Stimulated activated effector memory CD8-positive, alpha-beta T cell treated with anti-CD3 and anti-CD28 coated beads, Interleukin-12 subunit alpha, Interleukin-12 subunit beta, amount 100 ng/mL, for 72 hours (primary cell): ENCODE results near the gene CRYBA2.

Experiments
- ATAC-seq: fragments of 150-1000 bp; cut with Tn5 transposase; 2 replicates; pipeline ENCODE4 v1.10.0; 2021
- DNase-seq, 2 donors: peaks; one replicate each; pipeline ENCODE4 v3.0.0; 2021 to 2022; ENCODE audit warnings: low spot score in 2 of 2
- H3K27ac Mint-ChIP-seq: one replicate; pipeline ENCODE4 v1.8.0; 2022; ENCODE audit warnings: mild to moderate bottlenecking, mixed read lengths
- H3K36me3 Mint-ChIP-seq: one replicate; pipeline ENCODE4 v1.8.0; 2022; ENCODE audit warnings: mild to moderate bottlenecking, mixed read lengths
- H3K4me1 Mint-ChIP-seq: one replicate; pipeline ENCODE4 v1.8.0; 2022; ENCODE audit warnings: mixed read lengths
- H3K4me3 Mint-ChIP-seq: one replicate; pipeline ENCODE4 v1.8.0; 2022; ENCODE audit warnings: mild to moderate bottlenecking, mixed read lengths
- H3K9me3 Mint-ChIP-seq: one replicate; pipeline ENCODE4 v1.8.0; 2022; ENCODE audit warnings: mixed read lengths

CRYBA2 gene

DNA sequence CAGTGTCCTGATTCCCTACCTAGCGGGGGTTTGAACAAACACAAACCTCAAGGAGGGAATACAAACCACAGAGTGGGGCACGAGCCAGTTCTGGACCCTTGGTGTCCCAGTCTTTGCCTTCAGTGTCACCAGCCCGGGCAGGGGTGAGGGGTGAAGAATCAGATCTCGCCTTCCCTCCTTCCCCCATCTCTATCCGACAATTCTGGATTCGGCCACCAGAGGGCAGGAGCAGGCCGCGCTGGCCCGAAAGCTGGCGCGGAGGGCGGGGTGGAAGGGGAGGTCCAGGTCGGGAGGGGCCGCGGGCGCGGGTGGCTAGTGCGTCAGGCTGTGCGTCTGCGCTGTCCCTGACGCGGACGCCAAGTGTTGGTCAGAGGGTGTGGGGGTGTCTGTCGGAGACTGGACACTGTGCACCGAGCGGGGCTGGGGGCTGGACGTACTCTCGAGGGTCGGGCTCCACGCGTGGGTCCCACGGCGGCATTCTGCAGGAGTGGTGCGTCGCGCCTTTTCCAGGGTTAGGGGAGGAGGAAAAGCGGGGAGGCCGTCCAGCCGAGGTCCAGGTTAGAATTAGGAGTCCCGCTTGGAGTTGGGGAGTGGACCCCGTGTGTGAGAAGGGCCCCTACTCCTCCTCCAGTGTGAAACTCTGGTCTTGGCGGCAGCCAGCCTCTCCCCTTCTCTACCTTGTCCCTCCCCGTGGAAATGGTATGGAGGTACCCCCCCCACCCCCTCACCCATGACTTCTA, 2.9 kb upstream of the CRYBA2 start:
- H3K4me3 Mint-ChIP-seq: peak overlapping the region; percentile 45
- no peaks in the 10 kb centered on the region for H3K36me3 Mint-ChIP-seq
- peak; percentile 71 for ATAC-seq
- H3K9me3 Mint-ChIP-seq: no peaks in the 10 kb centered on the region
- no peak overlapping the region for H3K27ac Mint-ChIP-seq
- peaks cover 6% of the 10 kb centered on the region for H3K4me1 Mint-ChIP-seq
- peak; percentile 87 to 94 for DNase-seq

DNA sequence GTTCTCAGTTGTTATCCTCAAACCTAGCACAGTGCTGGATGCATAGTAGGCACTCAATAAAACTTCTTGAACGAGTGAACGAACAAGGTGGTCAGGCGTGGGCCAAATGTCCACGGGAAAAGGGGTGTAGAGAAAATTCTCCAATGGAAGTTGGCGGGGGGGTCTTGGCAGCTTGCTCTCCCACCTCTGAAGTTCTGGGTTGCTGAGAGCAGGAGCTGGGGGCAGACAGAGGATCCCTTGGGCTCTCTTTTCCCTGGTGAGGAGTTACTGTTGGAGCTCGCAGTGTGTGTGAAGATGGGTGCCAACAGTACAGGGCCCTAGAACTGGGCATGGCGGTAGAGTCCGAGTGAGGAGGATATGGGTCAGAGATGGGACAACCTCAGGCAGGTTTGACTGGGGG, 2.3 kb upstream of the CRYBA2 start:
- no peaks in the 10 kb centered on the region for H3K9me3 Mint-ChIP-seq
- DNase-seq (no peak), ATAC-seq (no peak)
- H3K4me3 Mint-ChIP-seq: peak overlapping the region; percentile 45
- no peaks in the 10 kb centered on the region for H3K36me3 Mint-ChIP-seq
- H3K4me1 Mint-ChIP-seq: peaks cover 6% of the 10 kb centered on the region
- no peak overlapping the region for H3K27ac Mint-ChIP-seq

DNA sequence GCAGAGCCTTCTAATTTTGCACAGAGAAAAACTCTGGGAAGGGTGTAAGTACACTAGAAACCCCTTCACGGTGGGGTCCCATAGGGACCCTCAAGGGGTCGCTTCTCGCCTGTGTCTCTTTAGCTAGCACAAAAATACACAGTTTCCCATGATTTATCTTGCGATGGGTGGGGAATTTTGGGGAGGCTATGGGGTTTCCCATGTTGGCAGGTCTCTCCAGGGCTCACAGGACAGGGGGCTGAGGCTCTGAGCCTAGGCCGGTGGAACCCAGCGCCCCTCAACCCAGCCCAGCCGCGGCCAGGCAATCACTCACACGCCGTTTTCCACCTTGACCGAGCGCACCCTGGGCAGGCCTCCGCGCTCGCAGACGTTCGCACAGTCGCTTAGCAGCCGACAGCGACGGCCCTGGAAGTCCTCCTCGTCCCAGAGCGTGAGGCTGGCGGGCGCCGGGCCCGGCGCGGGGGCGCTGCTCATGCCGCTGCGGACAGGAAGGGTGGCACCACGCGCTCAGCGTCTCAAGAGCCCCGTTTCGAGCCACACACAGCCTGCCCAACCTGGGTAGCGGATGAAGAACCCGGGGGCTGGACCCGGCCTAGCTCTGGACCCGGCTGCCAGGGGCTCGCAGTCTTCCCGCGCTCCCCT, 398 bp downstream of the CRYBA2 start:
- H3K9me3 Mint-ChIP-seq: no peaks in the 10 kb centered on the region
- no peak overlapping the region for H3K4me3 Mint-ChIP-seq
- no peak overlapping the region for H3K27ac Mint-ChIP-seq
- DNase-seq (no peak), ATAC-seq (peak; percentile 16)
- peaks cover 6% of the 10 kb centered on the region for H3K4me1 Mint-ChIP-seq
- H3K36me3 Mint-ChIP-seq: no peaks in the 10 kb centered on the region

DNA sequence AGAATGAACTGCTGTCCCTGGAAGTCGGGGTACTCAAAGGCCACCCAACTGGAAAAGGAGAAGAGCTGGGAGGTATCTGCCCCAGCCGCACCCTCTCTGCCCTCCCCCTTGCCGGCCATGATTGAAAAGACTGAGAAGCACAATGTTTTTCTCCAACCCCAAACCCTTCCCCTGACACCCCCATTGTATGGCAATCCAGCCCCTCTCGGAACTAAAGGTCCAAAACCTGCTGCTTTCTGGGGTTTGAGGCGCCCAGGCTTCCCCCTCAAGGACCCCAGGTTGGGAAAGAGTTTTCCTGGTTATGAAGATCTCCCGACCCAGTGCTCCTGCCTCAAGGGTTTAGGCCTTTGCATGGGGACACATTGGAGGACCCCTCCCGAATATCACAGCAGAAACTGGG, 1.0 kb downstream of the CRYBA2 start:
- ATAC-seq (no peak), DNase-seq (no peak)
- H3K4me3 Mint-ChIP-seq: no peak overlapping the region
- H3K4me1 Mint-ChIP-seq: peaks cover 6% of the 10 kb centered on the region
- no peak overlapping the region for H3K27ac Mint-ChIP-seq
- H3K9me3 Mint-ChIP-seq: no peaks in the 10 kb centered on the region
- no peaks in the 10 kb centered on the region for H3K36me3 Mint-ChIP-seq

DNA sequence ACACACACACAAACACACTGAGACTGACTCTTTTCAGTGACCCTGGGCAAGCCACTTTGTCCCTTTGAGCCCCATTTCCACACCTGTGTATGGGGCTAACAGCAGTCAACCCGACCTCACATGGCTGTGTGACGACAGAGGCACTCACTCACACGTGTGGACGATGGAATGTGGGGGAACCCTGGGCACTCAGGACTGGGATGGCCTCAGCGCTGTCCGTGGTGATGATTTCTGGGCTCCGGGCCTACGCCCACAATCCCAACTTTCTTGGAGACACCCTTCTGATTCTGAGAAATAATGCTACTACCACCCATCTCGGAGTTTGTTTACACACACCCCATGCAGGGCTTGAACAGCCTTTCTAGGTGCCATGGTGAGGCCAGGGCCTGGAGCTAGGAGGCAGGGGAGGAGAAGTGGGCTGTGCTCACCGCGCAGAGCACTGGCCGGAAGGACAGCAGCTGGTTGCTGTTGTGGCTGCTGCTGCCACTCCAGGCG, 1.5 kb downstream of the CRYBA2 start:
- Mint-ChIP-seq H3K27ac (no peak overlapping the region), H3K36me3 (no peaks in the 10 kb centered on the region), H3K4me1 (peaks cover 6% of the 10 kb centered on the region), H3K4me3 (no peak overlapping the region), H3K9me3 (no peaks in the 10 kb centered on the region)
- no peak for DNase-seq
- no peak for ATAC-seq

DNA sequence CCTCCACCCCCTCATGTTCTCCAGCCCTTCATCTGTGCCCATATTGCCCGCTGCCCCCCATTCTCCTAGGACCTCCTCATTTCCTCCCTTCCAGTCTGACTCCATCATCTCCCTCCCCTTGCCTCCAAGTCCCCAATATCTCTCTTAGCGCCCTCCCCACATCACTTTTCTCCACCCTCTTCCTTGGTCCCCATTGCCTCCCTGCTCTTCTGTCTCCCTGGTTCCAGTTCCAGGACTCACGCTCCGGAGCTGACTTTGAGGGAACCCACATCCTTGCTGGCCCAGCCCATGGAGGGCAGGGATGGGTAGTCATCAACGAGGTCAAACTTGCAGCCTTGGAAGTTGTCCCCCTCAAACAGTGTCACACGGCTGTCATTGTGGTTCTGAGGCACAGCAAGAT, 2.6 kb downstream of the CRYBA2 start:
- Mint-ChIP-seq H3K9me3 (no peaks in the 10 kb centered on the region), H3K4me3 (no peak overlapping the region), H3K36me3 (no peaks in the 10 kb centered on the region), H3K27ac (no peak overlapping the region), H3K4me1 (peaks cover 9% of the 10 kb centered on the region)
- DNase-seq (no peak), ATAC-seq (no peak)

DNA sequence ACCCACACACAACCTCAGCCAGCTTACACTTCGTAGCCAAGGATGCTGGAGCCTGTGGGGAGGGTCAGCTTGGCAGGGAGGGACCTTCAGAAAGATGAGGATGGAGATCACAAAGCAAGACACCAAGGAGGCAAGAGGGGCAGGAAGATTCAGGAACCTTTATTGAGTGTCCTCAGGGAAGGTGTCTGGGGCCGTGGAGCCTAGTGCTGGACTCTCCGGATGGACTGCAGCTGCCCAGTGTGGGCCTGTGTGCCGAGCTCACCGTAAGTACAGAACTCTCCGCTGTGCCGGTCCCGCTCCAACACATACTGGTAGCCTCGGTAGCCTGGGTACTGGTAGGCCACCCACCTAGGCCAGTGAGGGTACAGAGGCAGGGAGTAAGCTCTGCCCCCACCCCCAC, 3.2 kb downstream of the CRYBA2 start:
- Mint-ChIP-seq H3K36me3 (no peaks in the 10 kb centered on the region), H3K4me1 (peaks cover 12% of the 10 kb centered on the region), H3K27ac (no peak overlapping the region), H3K9me3 (no peaks in the 10 kb centered on the region), H3K4me3 (no peak overlapping the region)
- no peak for ATAC-seq
- no peak for DNase-seq

DNA sequence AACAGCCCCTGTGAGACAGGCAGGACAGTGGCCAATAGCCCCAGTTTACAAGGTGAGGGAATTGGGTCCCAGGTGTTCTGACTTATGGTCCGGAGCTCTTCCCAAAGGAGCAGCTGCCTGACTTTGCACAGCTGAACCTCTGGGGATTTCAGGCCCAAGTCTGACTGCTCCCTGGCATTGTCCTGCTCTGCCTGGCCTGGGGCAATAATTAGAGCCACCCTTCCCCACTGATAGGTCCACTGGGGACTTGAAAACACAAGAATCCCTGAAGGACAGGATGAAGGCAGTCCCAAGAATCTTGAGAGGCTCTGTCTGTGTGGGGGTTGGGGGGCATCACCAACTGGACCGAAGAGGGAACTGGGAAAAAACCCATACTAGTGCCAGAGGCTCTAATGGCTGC, 4.6 kb downstream of the CRYBA2 start:
- Mint-ChIP-seq H3K36me3 (no peaks in the 10 kb centered on the region), H3K9me3 (no peaks in the 10 kb centered on the region), H3K27ac (no peak overlapping the region), H3K4me1 (peaks cover 17% of the 10 kb centered on the region), H3K4me3 (no peak overlapping the region)
- ATAC-seq: no peak
- no peak for DNase-seq

DNA sequence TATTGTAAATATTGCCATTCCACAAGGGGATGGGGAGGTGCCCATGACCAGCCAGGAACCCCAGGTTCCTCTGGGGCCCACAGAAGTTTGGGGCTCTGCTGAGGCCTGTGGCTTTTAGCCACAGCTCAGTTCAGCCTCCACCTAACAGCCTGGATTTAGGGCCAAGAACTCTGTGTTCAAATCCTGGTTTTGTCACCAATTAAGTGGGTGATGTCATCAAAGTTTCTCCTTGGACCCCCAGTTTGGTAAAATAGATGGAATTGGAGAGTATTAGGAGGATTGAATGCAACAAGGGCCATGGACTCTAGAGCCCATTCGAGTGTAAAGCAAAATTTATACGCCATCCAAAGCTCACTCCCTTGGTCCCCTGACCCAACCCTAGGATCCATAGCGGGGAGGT, 5.1 kb downstream of the CRYBA2 start:
- Mint-ChIP-seq H3K4me3 (no peak overlapping the region), H3K4me1 (peaks cover 21% of the 10 kb centered on the region), H3K36me3 (no peaks in the 10 kb centered on the region), H3K9me3 (no peaks in the 10 kb centered on the region), H3K27ac (no peak overlapping the region)
- DNase-seq (no peak), ATAC-seq (no peak)

DNA sequence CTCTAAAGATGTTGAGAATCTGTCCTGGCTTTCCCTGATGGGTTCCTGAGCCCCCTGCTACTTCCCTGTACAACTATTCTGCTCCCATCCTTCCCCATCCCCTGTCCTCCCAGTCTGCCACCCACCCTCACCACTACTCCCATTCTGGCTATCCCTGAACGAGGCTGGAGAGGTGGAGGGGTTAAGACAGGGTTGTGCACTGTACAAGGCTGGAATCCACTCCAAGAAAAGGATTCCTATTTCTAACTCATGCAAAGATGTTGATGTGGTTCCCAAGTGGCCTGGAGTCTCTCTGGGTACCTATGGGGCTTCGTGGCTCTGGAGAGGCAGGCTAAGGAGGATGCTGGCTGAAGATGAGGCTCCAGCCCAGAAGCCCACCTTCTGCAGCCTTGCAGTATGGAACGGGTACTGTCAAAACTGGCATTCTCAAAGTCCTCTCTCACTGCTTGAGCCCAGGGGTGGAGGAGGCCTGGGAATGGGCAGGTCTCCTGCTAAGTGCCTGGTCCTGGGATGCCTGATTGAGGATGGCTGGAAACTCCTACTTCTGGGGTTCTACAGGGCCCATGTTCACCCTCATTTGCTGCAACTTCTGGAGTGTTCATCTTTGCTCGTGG, 7.0 kb downstream of the CRYBA2 start:
- DNase-seq (no peak), ATAC-seq (no peak)
- Mint-ChIP-seq H3K9me3 (no peaks in the 10 kb centered on the region), H3K4me3 (no peak overlapping the region), H3K4me1 (peaks cover 20% of the 10 kb centered on the region), H3K27ac (no peak overlapping the region), H3K36me3 (no peaks in the 10 kb centered on the region)

DNA sequence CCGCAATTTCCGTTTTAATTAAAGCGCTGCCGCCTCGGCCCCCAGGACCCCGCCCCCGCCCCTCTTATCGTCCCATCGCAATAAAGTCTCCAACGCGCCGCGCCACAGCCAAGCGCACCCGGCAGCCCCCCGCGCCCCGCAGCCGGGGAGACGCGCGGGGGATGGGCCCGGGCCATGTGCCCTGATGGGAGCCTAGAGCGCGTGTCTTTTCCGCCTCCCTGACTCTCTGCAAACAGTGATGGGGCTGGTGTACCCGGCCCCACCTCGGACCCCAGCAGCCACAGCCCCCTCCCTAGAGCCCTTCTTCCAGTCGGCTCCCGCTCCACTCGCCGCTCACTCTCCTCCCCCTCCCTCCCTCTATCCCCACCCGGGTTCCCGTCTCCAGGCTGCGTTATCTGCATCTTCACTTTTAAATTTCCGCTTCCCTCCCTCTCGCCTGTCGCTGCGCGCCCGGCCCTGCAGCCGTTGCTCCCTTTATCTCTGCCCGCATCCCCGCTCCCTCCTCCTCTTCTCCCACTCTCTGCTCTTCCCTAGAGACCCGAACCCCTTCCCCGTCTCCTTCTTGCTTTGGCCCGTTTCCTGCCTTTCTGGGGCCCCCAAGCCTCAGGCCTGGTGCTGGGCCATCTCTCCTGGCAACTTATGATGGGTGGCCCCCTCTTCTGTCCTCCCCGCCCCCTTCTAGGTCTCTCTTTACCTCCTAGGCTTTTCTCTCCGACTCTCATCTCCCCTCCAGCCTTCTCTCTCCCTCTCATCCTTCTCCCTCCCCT, 7.7 kb downstream of the CRYBA2 start:
- no peaks in the 10 kb centered on the region for H3K36me3 Mint-ChIP-seq
- no peak overlapping the region for H3K27ac Mint-ChIP-seq
- H3K9me3 Mint-ChIP-seq: no peaks in the 10 kb centered on the region
- peaks cover 26% of the 10 kb centered on the region for H3K4me1 Mint-ChIP-seq
- DNase-seq (no peak), ATAC-seq (no peak)
- H3K4me3 Mint-ChIP-seq: no peak overlapping the region

DNA sequence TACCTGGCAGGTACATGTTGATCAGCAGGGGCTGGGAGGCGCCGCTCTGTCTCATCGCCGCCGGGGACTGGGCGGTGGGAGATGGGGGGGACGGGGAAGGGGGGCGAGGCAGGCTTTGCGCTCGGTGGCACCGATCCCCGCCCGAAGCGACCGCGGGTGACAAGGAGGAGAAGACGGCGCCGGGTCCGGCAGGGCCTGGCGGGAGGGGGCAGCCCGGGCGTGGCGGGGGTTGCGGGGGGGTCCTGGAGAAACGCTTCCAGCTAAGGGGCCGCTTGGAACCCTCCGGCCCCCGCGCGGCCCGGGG, 8.2 kb downstream of the CRYBA2 start, which contains the start of gene FEV:
Gene FEV, minus strand, starts transcription at position 164 of the 304 bp plus-strand sequence. Its CDS starts 109 bp downstream, at position 55.
- ATAC-seq (no peak), DNase-seq (no peak)
- no peaks in the 10 kb centered on the region for H3K9me3 Mint-ChIP-seq
- H3K4me3 Mint-ChIP-seq: peak within 1 kb of the TSS; percentile 27
- H3K4me1 Mint-ChIP-seq: peaks cover 30% of the 10 kb centered on the region
- H3K36me3 Mint-ChIP-seq: peaks cover 5% of the 10 kb centered on the region
- H3K27ac Mint-ChIP-seq: no peak within 1 kb of the TSS

DNA sequence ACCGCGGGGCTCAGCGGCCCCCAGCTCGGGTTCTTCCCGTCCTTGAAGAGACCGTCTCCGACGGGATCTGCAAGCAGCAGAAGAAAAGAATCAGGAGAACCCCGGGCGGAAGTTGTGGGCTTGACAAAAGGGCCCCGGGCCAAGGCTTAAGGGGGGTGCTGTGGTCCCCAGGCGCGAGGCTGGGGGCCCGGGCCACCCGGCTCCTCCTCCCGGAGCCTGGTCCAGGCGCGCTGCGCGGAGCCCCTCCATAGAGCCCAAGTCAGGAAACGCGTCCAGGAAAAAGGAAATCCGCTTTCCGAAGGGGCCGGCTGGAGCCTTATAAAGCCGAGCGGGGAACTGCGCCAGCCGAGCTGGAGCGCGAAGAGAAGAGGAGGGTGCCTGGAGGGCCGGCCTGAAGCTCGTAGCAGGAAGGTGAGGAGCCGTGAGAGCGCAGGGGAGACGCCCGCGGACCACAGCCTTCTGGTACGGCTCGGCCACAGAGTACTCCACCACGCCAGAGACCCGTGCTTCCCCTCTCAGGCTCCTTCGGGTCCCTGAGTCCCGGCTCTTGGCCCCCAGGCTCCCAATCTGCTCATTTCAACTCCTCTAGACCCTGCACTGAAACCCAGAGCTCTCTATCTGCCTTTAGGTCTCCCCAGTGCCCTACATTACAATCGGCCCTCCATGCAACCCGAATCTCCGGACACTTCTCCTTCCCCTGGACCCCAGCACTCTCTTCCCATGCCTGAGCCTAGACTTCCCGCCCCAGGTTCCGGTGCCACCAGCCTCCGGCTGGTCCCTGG, 8.8 kb downstream of the CRYBA2 start:
- ATAC-seq (no peak), DNase-seq (no peak)
- H3K4me1 Mint-ChIP-seq: peaks cover 35% of the 10 kb centered on the region
- H3K27ac Mint-ChIP-seq: no peak overlapping the region
- H3K9me3 Mint-ChIP-seq: no peaks in the 10 kb centered on the region
- H3K36me3 Mint-ChIP-seq: peaks cover 6% of the 10 kb centered on the region
- H3K4me3 Mint-ChIP-seq: peak overlapping the region; percentile 27

DNA sequence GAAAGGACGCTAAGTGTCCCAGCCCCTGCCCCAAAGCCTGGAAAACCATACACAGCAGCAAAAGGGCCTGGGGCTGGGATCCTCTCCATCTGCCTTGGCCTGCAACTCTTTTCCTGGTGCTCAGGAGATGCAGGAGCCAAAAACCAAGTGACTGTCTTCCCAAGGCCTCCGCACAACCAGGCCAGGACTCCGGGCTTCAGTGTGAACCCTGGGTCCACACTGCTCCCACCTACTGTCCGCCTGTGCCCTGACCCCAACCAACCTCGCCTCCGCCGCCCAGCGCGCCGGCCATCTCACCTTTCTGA, 9.3 kb downstream of the CRYBA2 start:
- peaks cover 35% of the 10 kb centered on the region for H3K4me1 Mint-ChIP-seq
- ATAC-seq: no peak
- no peak overlapping the region for H3K27ac Mint-ChIP-seq
- H3K9me3 Mint-ChIP-seq: no peaks in the 10 kb centered on the region
- peak overlapping the region; percentile 27 for H3K4me3 Mint-ChIP-seq
- DNase-seq: no peak
- H3K36me3 Mint-ChIP-seq: peaks cover 6% of the 10 kb centered on the region
